ENCODE results near the gene FAM98B.

The FAM98B gene

GRCh38 chr15:38486936-38487335, 33.0 kb downstream of the FAM98B start:
- no peak for DNase-seq (ENCODE audit: low read depth)
- no peak overlapping the region for H3K4me3 ChIP-seq (ENCODE audit: low read depth, low read length)
- TF ChIP-seq CTCF (conservative IDR thresholded peaks at IDR 0.05; ENCODE audit: low read depth, low read length): no peak

- no peak for DNase-seq (ENCODE audit: low read depth)
- H3K4me3 ChIP-seq (ENCODE audit: low read depth, low read length): no peak overlapping the region
- no peak for TF ChIP-seq CTCF (conservative IDR thresholded peaks at IDR 0.05; ENCODE audit: low read depth, low read length)
These were observed 33.5 kb downstream of the FAM98B start for GRCh38 chr15:38487378-38487777.

- DNase-seq (ENCODE audit: low read depth): peak; percentile 59
- no peak overlapping the region for H3K4me3 ChIP-seq (ENCODE audit: low read depth, low read length)
- no peak for TF ChIP-seq CTCF (conservative IDR thresholded peaks at IDR 0.05; ENCODE audit: low read depth, low read length)
These were observed 36.5 kb downstream of the FAM98B start for GRCh38 chr15:38490242-38490922.

GRCh38 chr15:38496151-38496550, 42.2 kb downstream of the FAM98B start:
- TF ChIP-seq CTCF (conservative IDR thresholded peaks at IDR 0.05; ENCODE audit: low read depth, low read length): peak; percentile 6

GRCh38 chr15:38499651-38500050, 45.7 kb downstream of the FAM98B start:
- DNase-seq (ENCODE audit: low read depth): no peak
- no peak for TF ChIP-seq CTCF (conservative IDR thresholded peaks at IDR 0.05; ENCODE audit: low read depth, low read length)
- H3K4me3 ChIP-seq (ENCODE audit: low read depth, low read length): no peak overlapping the region

More at GRCh38 chr15:38496151-38496550, 42.2 kb downstream of the FAM98B start:
- no peak overlapping the region for H3K4me3 ChIP-seq (ENCODE audit: low read depth, low read length)
- no peak for DNase-seq (ENCODE audit: low read depth)

- no peak overlapping the region for H3K4me3 ChIP-seq (ENCODE audit: low read depth, low read length)
- no peak for DNase-seq (ENCODE audit: low read depth)
- TF ChIP-seq CTCF (conservative IDR thresholded peaks at IDR 0.05; ENCODE audit: low read depth, low read length): no peak
These were observed 49.6 kb downstream of the FAM98B start for GRCh38 chr15:38503496-38503895.

Data from choroid plexus epithelial cell (primary cell).